ENCODE data around the gene EYS. TPM values are rescaled to one million over a fixed set of nuclear protein-coding genes. Genes with fewer than 3 reads are reported as not detected.

The EYS gene
- total and polyA plus RNA-seq, 2 donors, result 4.4 TPM; not detected in 1

DNA sequence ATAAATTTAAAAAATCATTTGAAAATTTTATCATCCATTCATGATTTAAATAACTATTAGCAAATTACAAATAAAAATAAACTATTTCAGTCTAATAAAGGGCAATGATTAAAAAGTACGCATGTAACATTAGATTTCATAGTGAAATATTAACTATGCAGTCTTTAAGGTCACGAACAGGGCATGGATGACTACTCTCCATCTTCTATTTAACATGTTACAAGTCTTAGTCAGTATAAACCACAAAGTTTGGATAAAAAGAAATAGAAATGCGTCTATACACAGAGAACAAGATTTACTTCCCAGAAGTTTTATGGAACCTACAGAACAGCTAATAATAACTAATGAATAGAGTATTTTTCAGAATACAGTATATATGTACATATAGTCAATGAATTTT lies 1016.0 kb downstream of the EYS start:
- DNase-seq (ENCODE audit: extremely low spot score), result no peak
- no peak overlapping the region for H3K27ac ChIP-seq (ENCODE audit: low read depth)
- 91% methylated on average over 3 of the region's 3 CpGs for WGBS
- no peaks in the 10 kb centered on the region for H3K36me3 ChIP-seq (ENCODE audit: insufficient read depth)
- H3K4me3 ChIP-seq (ENCODE audit: low read depth, low read length), result no peak overlapping the region
- H3K4me1 ChIP-seq (ENCODE audit: insufficient read depth), result no peaks in the 10 kb centered on the region

DNA sequence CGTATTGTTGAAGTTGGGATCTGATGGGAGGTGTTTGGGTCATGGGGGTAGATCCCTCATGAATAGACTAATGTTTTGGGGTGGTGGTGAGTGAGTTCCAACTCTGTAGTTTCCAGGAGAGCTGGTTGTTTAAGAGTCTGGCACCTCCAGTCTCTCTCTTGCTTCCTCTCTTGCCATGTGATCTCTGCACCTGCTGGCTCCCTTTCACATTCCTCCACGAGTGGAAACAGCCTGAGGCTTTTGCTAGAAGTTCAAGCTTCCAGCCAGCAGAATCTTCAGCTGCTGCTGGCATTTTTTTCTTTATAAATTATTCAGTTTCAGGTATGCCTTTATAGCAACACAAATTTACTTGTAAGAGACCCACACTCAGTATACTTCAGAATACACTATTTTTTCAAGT lies 1021.6 kb downstream of the EYS start:
- 63% methylated on average over 2 of the region's 2 CpGs for WGBS
- Histone ChIP-seq H3K4me3 (ENCODE audit: low read depth, low read length) (no peak overlapping the region), H3K36me3 (ENCODE audit: insufficient read depth) (no peaks in the 10 kb centered on the region), H3K27ac (ENCODE audit: low read depth) (no peak overlapping the region), H3K4me1 (ENCODE audit: insufficient read depth) (no peaks in the 10 kb centered on the region)
- no peak for DNase-seq (ENCODE audit: extremely low spot score)

DNA sequence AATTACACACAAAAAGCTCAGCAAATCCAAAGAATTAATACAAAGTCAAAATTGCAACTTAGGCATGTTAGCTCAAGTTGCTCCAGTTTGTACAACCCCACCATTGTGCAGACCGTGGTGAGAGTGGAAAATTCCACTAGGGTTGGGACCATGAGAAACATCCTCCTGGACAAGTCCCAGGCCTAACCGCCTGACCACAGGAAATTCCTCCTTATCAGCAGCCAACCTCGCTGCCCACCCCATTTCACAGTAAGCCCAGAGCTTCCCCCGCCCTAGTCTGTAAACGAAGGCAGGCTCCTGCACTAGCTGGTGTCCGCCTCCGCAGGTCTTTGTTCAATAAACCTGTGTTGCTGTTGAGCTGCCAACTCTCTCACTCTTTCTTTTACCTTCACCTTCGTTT lies 1023.3 kb downstream of the EYS start:
- Histone ChIP-seq H3K27ac (ENCODE audit: low read depth) (no peak overlapping the region), H3K4me3 (ENCODE audit: low read depth, low read length) (no peak overlapping the region), H3K4me1 (ENCODE audit: insufficient read depth) (no peaks in the 10 kb centered on the region), H3K36me3 (ENCODE audit: insufficient read depth) (no peaks in the 10 kb centered on the region)
- no peak for DNase-seq (ENCODE audit: extremely low spot score)
- 64% methylated on average over 8 of the region's 8 CpGs for WGBS

DNA sequence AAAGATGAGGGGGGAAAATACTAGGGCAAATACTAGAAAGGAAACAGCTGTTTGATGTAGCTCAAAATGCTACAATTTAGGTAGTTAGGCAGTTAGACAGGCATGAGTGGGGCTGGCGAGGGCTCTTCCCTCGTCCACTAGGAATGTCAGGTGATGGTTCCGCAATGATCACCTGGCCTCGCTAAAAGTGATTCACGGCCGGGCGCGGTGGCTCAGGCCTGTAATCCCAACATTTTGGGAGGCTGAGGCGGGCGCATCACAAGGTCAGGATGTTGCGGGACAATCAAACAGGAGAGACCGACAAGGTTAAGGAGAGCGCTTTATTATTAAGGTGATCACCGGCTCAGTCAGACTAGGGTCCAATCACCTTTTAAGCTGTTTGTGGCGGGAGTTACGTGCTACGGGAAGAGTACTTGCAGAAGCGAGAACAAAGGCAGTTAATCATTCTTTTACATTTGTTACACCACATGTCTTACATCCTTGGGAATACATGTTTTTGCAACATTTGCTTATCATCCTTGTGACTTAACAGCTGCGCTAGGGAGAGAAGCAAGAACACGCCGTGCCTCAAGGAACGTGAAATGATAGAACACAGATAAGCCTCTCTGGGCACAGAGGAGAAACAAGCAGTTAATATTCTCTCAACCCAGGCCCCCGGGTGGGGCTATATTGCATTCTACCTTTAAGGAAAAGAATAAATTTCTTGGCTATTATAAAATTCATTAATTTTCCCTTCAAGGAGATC lies 1025.4 kb downstream of the EYS start:
- WGBS, result 95% methylated on average over 23 of the region's 23 CpGs
- Histone ChIP-seq H3K36me3 (ENCODE audit: insufficient read depth) (no peaks in the 10 kb centered on the region), H3K4me3 (ENCODE audit: low read depth, low read length) (no peak overlapping the region), H3K27ac (ENCODE audit: low read depth) (no peak overlapping the region), H3K4me1 (ENCODE audit: insufficient read depth) (no peaks in the 10 kb centered on the region)
- DNase-seq (ENCODE audit: extremely low spot score), result no peak

DNA sequence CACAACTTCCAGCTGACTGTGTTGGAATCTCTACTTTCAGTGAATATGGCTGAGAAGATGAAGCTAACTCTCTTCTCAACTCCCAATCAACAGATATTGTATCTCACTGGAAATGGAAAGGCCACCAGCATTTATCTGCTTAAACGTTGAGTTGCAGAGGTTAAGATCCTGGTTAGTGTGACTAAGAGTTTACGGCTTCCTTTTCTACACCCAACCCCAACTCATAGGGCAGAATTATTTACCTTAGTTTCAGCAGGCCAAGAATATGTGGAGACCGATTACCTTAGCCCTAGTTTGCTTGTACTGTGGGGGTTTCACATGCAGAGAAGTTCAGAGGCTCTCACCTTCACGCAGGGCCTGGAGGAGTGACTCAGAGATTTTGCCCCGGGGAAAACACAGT lies 1026.6 kb downstream of the EYS start:
- Histone ChIP-seq H3K27ac (ENCODE audit: low read depth) (no peak overlapping the region), H3K4me1 (ENCODE audit: insufficient read depth) (no peaks in the 10 kb centered on the region), H3K36me3 (ENCODE audit: insufficient read depth) (no peaks in the 10 kb centered on the region), H3K4me3 (ENCODE audit: low read depth, low read length) (no peak overlapping the region)
- 81% methylated on average over 5 of the region's 5 CpGs for WGBS
- no peak for DNase-seq (ENCODE audit: extremely low spot score)

DNA sequence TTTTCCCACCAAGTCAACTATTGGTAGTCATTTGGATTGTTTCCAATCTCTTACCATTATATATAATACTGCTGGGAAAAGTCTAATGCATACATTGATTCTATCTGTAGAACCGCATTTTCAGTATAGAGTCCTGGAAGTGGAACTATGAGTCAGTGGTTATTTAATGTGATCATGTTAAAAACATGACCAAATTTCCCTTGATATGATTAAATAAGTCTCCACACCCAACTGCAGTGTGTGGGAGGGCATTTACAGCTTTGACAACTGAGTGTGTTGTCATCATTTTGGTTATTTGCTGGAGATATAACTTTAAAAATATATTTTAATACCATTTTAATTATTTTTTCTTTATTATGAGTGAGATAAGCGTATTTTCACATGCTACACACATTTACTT lies 1027.6 kb downstream of the EYS start:
- DNase-seq (ENCODE audit: extremely low spot score), result no peak
- H3K27ac ChIP-seq (ENCODE audit: low read depth), result no peak overlapping the region
- no peak overlapping the region for H3K4me3 ChIP-seq (ENCODE audit: low read depth, low read length)
- WGBS, result 92% methylated on average over 2 of the region's 2 CpGs
- H3K36me3 ChIP-seq (ENCODE audit: insufficient read depth), result no peaks in the 10 kb centered on the region
- no peaks in the 10 kb centered on the region for H3K4me1 ChIP-seq (ENCODE audit: insufficient read depth)

DNA sequence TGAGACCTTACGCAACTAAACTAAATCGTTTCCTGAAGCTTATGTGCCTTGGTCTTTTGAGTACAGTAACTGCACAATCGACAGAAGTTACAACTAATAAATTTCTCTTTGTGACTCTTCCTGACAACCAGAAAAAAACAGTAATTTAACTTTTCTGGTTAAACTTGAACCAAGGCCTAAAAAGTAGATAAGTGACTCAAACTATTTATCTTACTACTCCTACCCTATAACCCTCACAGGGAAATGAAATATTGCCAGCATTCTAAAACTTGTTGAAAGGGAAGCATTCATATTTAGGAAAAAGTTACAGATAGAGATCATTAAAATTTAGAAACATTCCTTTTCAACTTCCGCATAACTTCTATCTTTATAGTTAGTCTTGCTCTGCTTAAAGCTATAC lies 1034.4 kb downstream of the EYS start:
- H3K4me3 ChIP-seq (ENCODE audit: low read depth, low read length), result no peak overlapping the region
- WGBS, result 62% methylated on average over 4 of the region's 4 CpGs
- DNase-seq (ENCODE audit: extremely low spot score), result no peak
- no peak overlapping the region for H3K27ac ChIP-seq (ENCODE audit: low read depth)
- no peaks in the 10 kb centered on the region for H3K36me3 ChIP-seq (ENCODE audit: insufficient read depth)
- H3K4me1 ChIP-seq (ENCODE audit: insufficient read depth), result no peaks in the 10 kb centered on the region

DNA sequence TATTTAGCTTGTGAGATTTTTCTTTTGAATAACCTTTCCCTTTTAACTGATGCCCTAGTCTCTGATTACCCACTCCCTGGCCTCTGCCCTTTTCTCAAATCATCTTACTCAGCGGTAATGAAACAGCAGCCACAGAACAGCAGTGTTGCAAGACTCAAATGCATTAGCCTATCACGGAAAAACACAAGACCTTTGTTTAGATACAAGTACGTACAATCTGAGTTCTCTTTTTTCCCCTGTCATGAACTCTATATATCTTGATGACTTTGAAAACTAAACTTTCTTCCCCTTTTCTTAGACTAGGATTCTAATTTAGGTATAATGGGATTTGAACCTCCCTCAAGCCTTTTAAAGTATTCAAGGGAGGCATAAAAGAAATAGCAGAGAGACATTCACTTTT lies 1034.9 kb downstream of the EYS start:
- no peak for DNase-seq (ENCODE audit: extremely low spot score)
- no peak overlapping the region for H3K4me3 ChIP-seq (ENCODE audit: low read depth, low read length)
- 54% methylated on average over 3 of the region's 3 CpGs for WGBS
- H3K36me3 ChIP-seq (ENCODE audit: insufficient read depth), result no peaks in the 10 kb centered on the region
- no peak overlapping the region for H3K27ac ChIP-seq (ENCODE audit: low read depth)
- no peaks in the 10 kb centered on the region for H3K4me1 ChIP-seq (ENCODE audit: insufficient read depth)

DNA sequence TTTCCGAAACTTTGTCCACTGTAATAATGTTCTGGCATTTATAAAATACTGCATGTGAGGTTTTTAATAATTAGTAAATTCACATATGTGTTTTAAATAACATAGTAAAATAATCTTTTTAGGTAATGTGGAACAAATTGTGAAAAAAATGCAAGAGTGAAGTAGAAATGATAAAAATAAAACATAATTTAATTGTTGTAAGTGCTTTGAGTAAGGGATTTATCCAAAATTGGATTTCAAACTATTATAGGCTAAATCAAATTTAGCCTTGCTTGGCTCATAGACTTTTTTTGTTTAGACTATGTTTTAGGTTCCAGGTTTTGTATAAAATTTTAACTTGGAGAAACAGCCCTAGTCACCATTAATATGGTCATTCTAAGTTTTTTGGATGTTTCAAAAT lies 1041.9 kb downstream of the EYS start:
- no peaks in the 10 kb centered on the region for H3K4me1 ChIP-seq (ENCODE audit: insufficient read depth)
- no peaks in the 10 kb centered on the region for H3K36me3 ChIP-seq (ENCODE audit: insufficient read depth)
- H3K4me3 ChIP-seq (ENCODE audit: low read depth, low read length), result no peak overlapping the region
- H3K27ac ChIP-seq (ENCODE audit: low read depth), result no peak overlapping the region
- WGBS, result 95% methylated on average over 1 of the region's 1 CpG
- DNase-seq (ENCODE audit: extremely low spot score), result no peak

DNA sequence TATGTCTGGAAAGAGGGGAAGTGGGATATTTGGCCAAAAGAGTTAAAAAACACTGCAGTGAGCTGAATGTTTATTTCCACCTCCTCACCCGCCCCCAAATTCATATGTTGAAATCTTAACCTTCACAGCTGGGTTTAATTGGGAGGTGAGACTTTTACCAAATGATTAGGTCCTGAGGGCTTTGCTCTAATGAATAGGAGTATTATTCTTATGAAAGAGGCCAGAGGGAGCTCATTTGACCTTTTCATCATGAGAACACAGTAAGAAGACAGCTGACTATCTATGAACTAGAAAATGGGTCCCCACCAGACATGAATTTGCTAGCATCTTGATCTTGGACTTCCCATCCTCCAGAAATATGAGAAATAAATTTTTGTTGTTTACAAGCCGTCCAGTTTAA lies 1042.5 kb downstream of the EYS start:
- DNase-seq (ENCODE audit: extremely low spot score), result no peak
- H3K36me3 ChIP-seq (ENCODE audit: insufficient read depth), result no peaks in the 10 kb centered on the region
- 80% methylated on average over 2 of the region's 2 CpGs for WGBS

DNA sequence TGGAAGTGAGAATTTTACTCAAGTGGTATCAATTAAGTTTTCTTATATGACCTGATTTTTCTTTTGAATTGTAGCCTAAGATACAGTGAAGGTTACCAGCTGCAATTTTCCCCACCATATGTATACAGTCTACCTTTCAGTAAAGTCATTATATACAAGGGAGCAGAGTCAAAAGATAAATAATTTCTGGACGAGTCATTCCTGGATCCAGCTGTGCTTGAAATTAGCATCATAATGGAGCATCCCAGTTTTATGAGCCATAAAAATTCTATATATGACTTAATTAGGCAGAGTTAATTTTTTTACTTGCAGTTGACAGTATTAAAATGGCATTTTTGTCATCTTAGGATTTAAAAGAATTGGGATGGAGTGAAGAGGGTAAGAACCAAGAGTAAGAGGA lies 1063.0 kb downstream of the EYS start:
- Histone ChIP-seq H3K27ac (ENCODE audit: low read depth) (no peak overlapping the region), H3K4me3 (ENCODE audit: low read depth, low read length) (no peak overlapping the region), H3K4me1 (ENCODE audit: insufficient read depth) (no peaks in the 10 kb centered on the region), H3K36me3 (ENCODE audit: insufficient read depth) (no peaks in the 10 kb centered on the region)
- no peak for DNase-seq (ENCODE audit: extremely low spot score)
- WGBS, result 24% methylated on average over 1 of the region's 1 CpG

More for the DNA sequence above, 1042.5 kb downstream of the EYS start:
- Histone ChIP-seq H3K27ac (ENCODE audit: low read depth) (no peak overlapping the region), H3K4me1 (ENCODE audit: insufficient read depth) (no peaks in the 10 kb centered on the region), H3K4me3 (ENCODE audit: low read depth, low read length) (no peak overlapping the region)

DNA sequence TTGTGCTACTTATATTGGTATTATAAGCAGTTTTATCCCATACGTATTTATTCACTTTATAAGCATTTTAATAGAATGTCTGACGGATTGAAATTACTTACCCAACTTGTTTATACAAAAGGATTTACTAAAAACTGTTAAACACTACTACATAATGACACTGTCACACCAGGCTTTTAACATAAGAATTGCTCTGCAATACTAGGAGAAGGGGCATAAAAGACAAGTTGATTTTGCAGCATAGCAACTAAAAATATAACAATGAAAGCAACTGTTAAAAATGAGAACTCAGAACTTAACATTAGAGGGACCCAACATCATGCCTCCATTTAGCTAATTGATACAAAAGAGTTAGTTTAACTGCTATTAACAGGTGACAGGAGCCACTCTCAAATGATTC lies 1076.1 kb downstream of the EYS start:
- 32% methylated on average over 2 of the region's 2 CpGs for WGBS
- Histone ChIP-seq H3K4me1 (ENCODE audit: insufficient read depth) (no peaks in the 10 kb centered on the region), H3K36me3 (ENCODE audit: insufficient read depth) (no peaks in the 10 kb centered on the region), H3K27ac (ENCODE audit: low read depth) (no peak overlapping the region), H3K4me3 (ENCODE audit: low read depth, low read length) (no peak overlapping the region)
- DNase-seq (ENCODE audit: extremely low spot score), result no peak

DNA sequence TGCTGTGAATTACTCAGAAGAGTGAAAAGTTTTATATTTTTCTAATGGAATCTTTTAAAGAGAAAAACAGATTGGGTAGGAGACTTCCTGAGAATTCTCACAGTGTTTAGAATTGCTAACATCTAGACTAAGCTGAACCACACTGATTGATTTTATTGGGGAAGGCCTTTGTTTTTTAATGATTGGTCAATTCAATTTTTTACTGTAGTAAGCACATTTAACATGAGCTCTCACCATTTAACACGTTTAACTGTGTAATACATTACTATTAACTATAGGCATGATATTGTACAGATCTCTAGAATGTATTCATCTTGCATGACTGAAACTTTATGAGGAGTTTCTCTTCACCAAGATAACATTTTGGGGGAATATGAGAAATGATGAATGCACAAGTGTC lies 1084.1 kb downstream of the EYS start:
- WGBS, result 34% methylated on average over 1 of the region's 1 CpG
- no peaks in the 10 kb centered on the region for H3K36me3 ChIP-seq (ENCODE audit: insufficient read depth)
- H3K4me1 ChIP-seq (ENCODE audit: insufficient read depth), result no peaks in the 10 kb centered on the region
- no peak for DNase-seq (ENCODE audit: extremely low spot score)
- H3K27ac ChIP-seq (ENCODE audit: low read depth), result no peak overlapping the region
- H3K4me3 ChIP-seq (ENCODE audit: low read depth, low read length), result no peak overlapping the region

DNA sequence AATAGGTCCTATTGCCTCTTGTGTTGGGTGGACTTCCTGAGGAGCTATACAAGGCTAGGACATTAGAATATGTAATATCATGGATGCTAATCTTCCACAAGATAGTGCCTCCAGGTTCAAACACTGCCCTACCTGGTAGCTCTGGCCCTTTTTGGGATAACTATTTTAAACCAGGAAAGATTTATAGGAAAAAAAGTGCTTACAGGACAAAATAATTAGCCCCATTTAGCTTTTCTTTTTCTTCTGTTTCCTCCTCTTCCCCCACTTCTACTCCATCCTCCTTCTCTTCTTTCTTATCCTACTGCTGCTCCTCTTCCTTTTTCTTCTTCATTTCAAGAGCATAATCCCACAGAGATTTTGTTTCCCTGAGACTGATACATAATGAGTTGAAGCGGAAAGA lies 1104.0 kb downstream of the EYS start:
- H3K36me3 ChIP-seq (ENCODE audit: insufficient read depth), result no peaks in the 10 kb centered on the region
- H3K4me1 ChIP-seq (ENCODE audit: insufficient read depth), result no peaks in the 10 kb centered on the region
- no peak for DNase-seq (ENCODE audit: extremely low spot score)
- H3K27ac ChIP-seq (ENCODE audit: low read depth), result no peak overlapping the region
- 92% methylated on average over 1 of the region's 1 CpG for WGBS
- H3K4me3 ChIP-seq (ENCODE audit: low read depth, low read length), result no peak overlapping the region

DNA sequence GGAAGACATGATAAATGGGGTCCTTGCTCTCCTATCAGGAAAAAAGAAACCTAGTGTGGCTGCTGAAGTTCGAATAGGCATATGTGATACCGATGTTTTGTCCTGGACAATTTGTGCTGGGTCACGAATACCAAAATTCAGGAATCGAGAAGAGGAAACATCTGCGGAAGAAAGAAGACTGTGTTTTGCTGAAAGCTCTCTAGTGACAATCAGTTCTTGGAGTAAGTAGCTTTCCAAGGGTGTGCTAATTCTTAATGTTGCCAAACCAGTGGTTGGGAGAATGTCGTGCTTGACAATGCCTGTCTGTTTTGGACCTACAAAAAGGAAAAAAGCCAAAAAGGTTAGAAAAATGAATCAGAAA lies 1115.4 kb downstream of the EYS start:
- no peaks in the 10 kb centered on the region for H3K36me3 ChIP-seq (ENCODE audit: insufficient read depth)
- 55% methylated on average over 6 of the region's 6 CpGs for WGBS
- DNase-seq (ENCODE audit: extremely low spot score), result no peak

More for the DNA sequence above, 1115.4 kb downstream of the EYS start:
- H3K4me3 ChIP-seq (ENCODE audit: low read depth, low read length), result no peak overlapping the region
- no peak overlapping the region for H3K27ac ChIP-seq (ENCODE audit: low read depth)
- H3K4me1 ChIP-seq (ENCODE audit: insufficient read depth), result no peaks in the 10 kb centered on the region

Data from urinary bladder (tissue), 4 donors.